SKM-1 treated with dmso at 0.1 percent for 144 hours (cell line): ENCODE measurements around the gene ZNF560.

Experiments used
- DNase-seq: peaks from one replicate; lab custom pipeline; 2025; ENCODE audit not compliant: unreplicated experiment; lab: John Stamatoyannopoulos, UW

Gene ZNF560

DNA sequence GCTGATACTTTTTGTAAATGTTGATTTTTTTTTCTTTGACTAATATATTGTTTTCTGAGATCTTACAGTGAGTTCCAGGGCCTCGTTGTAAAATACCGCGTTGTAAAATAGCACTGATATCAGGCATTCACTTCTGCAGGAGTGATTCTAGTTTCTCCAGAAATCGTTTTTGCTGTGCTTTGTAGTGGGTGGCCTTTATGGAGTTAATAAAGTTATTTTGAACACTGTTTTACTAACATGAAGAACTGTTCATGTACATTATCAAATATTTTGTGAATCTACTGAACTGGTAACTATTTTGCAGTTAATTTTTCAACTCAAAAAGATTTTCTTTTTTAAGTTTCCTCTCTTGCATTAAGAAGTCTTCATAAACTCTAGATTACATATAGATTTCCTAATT is 62.1 kb downstream of the ZNF560 start:
- no peak for DNase-seq

DNA sequence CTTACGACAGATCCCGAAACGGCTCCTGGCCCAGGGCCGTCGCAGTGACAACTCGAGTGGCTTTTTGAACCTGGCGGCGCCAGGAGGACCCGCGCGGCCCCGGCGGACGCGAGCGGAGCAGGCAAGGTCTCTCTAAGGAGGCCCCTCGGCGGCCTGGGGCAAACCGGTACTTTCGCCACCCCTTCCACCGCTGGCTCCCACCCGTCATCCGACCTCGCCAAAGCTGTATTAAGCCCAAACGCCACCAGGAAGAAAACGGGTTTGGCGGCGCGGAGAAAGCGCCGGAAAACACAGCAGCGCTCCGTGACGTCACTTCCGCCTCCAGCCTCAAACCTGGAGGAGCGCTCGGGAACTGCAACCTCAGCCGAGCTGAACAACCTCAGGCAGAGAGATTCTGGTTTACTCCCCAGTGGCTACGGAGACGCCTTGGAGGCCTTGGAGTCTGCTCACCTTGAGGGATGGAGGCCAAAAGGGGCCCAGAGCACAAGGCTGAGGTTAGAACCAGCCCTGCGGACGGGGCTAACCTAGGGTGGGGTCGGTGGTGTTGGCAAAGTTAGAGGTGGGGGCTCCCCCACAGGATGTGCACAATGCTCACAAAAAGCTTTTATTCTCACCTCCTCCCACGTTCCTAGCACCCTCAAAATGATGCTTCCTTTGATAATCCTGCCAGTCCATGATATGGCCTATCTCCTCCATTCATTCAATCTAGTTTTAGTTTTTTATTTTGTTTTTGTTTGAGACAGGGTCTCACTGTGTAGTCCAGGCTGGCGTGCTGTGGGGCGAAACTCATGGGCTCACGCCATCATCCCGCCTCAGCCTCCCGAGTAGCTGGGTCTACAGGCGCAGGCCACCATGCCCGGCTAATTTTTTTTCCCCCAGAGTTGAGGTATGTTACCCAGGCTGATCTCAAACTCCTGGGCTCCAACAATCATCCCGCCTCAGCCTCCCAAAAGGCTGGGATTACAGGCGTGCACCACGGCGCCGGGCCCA is 62.8 kb downstream of the ZNF560 start, which contains the start of gene ZNF266:
ZNF266 (minus strand) TSS at position 295 of the 990 bp plus-strand sequence. CDS start 15,484 bp downstream, outside the sequence.
- DNase-seq, result peak; percentile 82

DNA sequence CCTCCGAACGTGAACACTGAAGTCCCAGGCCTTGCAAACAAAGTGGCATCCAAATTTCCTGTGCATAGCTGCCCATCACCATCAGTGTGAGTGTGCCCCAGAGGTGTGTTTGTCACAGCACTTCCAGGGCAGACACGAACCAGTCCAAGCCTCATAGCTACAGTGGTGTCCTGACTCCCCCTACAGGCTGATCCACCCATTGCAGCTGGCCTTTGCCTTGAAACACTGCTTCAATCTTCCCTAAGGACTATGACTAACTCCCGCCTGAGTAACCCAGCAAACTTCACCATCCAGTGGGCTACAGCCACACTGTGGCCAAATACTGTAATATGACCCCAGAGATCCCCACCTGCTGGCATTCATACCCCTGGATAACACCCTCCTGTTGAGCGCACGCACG is 66.9 kb downstream of the ZNF560 start:
- DNase-seq, result peak; percentile 47

DNA sequence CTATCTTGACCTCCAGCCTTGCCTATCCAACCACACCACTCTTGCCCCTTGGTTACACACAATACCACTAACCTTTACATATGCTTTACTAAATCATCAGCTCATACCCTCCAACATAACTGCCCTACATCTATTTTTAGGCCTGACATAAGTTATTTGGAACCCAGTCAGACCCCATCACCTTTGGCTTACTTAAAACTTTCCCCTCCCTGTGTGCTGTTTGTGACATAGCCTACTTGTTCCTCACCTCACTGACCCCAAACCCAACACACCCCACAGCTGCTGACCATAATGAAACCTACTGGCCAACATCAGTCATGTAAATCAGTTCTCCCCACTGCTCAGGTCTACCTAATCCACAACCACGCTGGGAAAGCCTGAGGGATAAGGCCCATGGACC is 68.0 kb downstream of the ZNF560 start:
- no peak for DNase-seq

DNA sequence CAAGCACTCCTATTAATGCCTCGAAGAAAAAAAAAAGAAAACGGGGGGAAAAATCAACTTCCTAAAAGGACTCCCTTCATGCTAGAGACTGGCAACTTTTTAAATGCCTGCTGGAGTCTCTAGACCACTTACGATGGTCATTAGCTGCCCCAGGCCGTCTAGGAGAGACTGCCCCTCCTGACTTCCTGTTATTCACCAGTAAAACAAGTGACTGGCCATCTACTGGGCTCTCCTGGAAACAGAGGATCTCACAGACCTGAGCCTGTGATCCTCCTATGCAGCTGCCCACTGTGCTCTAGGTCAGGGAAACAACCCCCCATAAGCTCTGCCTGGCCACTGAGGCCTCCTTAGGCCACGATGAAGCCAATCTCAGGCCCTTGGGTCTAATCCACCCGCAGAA is 70.5 kb downstream of the ZNF560 start:
- no peak for DNase-seq
